Keratinocyte (primary cell): ENCODE results near the gene NOD1. TPM values are rescaled to one million over a fixed set of nuclear protein-coding genes. Genes with fewer than 3 reads are reported as not detected.

Experiments used
- DNase-seq: peaks from one replicate; pipeline ENCODE4 v3.0.0-alpha.2; 2011; ENCODE audit warnings: low read depth, missing footprints, low spot score
- FAIRE-seq: peaks from 2 replicates; lab custom pipeline; 2011; peaks lifted over from hg19 to GRCh38; lab: Jason Lieb, UNC
- H2AFZ ChIP-seq: 2 replicates; pipeline ENCODE4 v1.6.0; 2012; ENCODE audit warnings: low read length, control low read depth, inconsistent platforms; ENCODE audit not compliant: control insufficient read depth
- H3K27ac ChIP-seq: 2 replicates; pipeline ENCODE4 v1.5.1; 2011; ENCODE audit warnings: low read length; ENCODE audit not compliant: control insufficient read depth, insufficient read depth
- H3K27me3 ChIP-seq: 3 replicates; pipeline ENCODE4 v1.6.0; 2011; ENCODE audit warnings: low read length; ENCODE audit not compliant: control insufficient read depth, insufficient read depth; ENCODE audit errors: extremely low read depth
- H3K36me3 ChIP-seq, 2 experiments: 2 replicates in 1 of 2; 3 replicates in 1 of 2; pipeline ENCODE4 v1.5.1; 2011; ENCODE audit warnings: low read length in 2 of 2, mild to moderate bottlenecking in 1 of 2; ENCODE audit not compliant: control insufficient read depth in 2 of 2, insufficient read depth in 2 of 2; ENCODE audit errors: extremely low read depth in 1 of 2
- H3K4me1 ChIP-seq: 3 replicates; pipeline ENCODE4 v1.5.1; 2011; ENCODE audit warnings: low read length; ENCODE audit not compliant: control insufficient read depth, insufficient read depth; ENCODE audit errors: extremely low read depth
- H3K4me2 ChIP-seq: 3 replicates; pipeline ENCODE4 v1.6.0; 2011; ENCODE audit warnings: low read depth, low read length; ENCODE audit not compliant: control insufficient read depth, insufficient read depth; ENCODE audit errors: extremely low read depth
- H3K4me3 ChIP-seq, 3 experiments: fragments of 200-600 bp in 1 of 3; sonication (generic) in 1 of 3; 2 replicates in 2 of 3; 3 replicates in 1 of 3; pipeline ENCODE4 v1.5.1; 2011 to 2016; ENCODE audit warnings: low read length in 3 of 3, mild to moderate bottlenecking in 3 of 3, control low read depth in 2 of 3, inconsistent platforms in 1 of 3, low read depth in 1 of 3, mixed read lengths in 1 of 3, mixed run types in 1 of 3, moderate library complexity in 1 of 3; ENCODE audit not compliant: control insufficient read depth in 2 of 3, insufficient read depth in 2 of 3; ENCODE audit errors: extremely low read depth in 1 of 3
- H3K79me2 ChIP-seq: 2 replicates; pipeline ENCODE4 v1.6.0; 2012; ENCODE audit warnings: low read length; ENCODE audit not compliant: control insufficient read depth, insufficient read depth
- H3K9ac ChIP-seq: 3 replicates; pipeline ENCODE4 v1.6.0; 2011; ENCODE audit warnings: low read length; ENCODE audit not compliant: control insufficient read depth, insufficient read depth; ENCODE audit errors: extremely low read depth
- H3K9me1 ChIP-seq: 3 replicates; pipeline ENCODE4 v1.6.0; 2011; ENCODE audit warnings: low read length; ENCODE audit not compliant: control insufficient read depth, insufficient read depth; ENCODE audit errors: extremely low read depth
- H3K9me3 ChIP-seq: 2 replicates; pipeline ENCODE4 v1.5.1; 2012; ENCODE audit warnings: low read depth, low read length; ENCODE audit not compliant: control insufficient read depth
- H4K20me1 ChIP-seq: 3 replicates; pipeline ENCODE4 v1.6.0; 2011; ENCODE audit warnings: low read length; ENCODE audit not compliant: control insufficient read depth, insufficient read depth; ENCODE audit errors: extremely low read depth
- CTCF ChIP-seq, 3 experiments: IDR thresholded peaks in 1 of 3; conservative IDR thresholded peaks in 1 of 3; optimal IDR thresholded peaks in 1 of 3; 2 replicates in 2 of 3; 3 replicates in 1 of 3; pipeline versions ENCODE3 to v1.5.1; 2011; ENCODE audit warnings: low read length in 3 of 3, mild to moderate bottlenecking in 3 of 3, moderate library complexity in 2 of 3, control low read depth in 1 of 3, inconsistent platforms in 1 of 3; ENCODE audit not compliant: insufficient read depth in 2 of 3; ENCODE audit errors: extremely low read depth in 1 of 3
- EZH2 ChIP-seq: IDR thresholded peaks from one replicate; pipeline ENCODE4 v1.6.1; 2012; ENCODE audit warnings: inconsistent platforms, mild to moderate bottlenecking, low read length, moderate library complexity
- dilution Hi-C: fragments of 300-500 bp; cut with MboI; formaldehyde crosslinking; loops from one replicate; pipeline ENCODE4 v1.7.0; 2020; ENCODE audit warnings: low sequenced_read_pairs; ENCODE audit not compliant: extremely low pct_ligation_motif_present
- polyA plus RNA-seq, 5 experiments: library from polyadenylated mRNA; depleted of rRNA in 3 of 5; stranded (reverse) in 3 of 5; stranded (forward) in 1 of 5; unstranded in 1 of 5; fragments of >200 nt; gene quantifications; 1 replicate in 1 of 5; 2 replicates in 3 of 5; 3 replicates in 1 of 5; pipeline versions ENCODE4 v1.2.1 to v1.2.3, GENCODE V29; 2011 to 2012; ENCODE audit warnings: missing spikeins in 2 of 5, low read depth in 1 of 5, low replicate concordance in 1 of 5

NOD1 gene
- polyA plus RNA-seq, 1 donor (not counting 4 experiments of a cell fraction or from before 2014, with no cell fraction given): 4.3 TPM

GRCh38 chr7:30413864-30414263, 64.7 kb downstream of the NOD1 start:
- dilution Hi-C loops: no loop called here

GRCh38 chr7:30412782-30413504, 65.6 kb downstream of the NOD1 start:
- FAIRE-seq: peak; percentile 81

More at GRCh38 chr7:30413864-30414263, 64.7 kb downstream of the NOD1 start:
- Histone ChIP-seq H3K27me3 (no peaks in the 10 kb centered on the region), H3K36me3 (no peaks in the 10 kb centered on the region), H2AFZ (no peak overlapping the region), H3K4me3 (no peak overlapping the region), H3K79me2 (no peaks in the 10 kb centered on the region), H3K9me3 (no peaks in the 10 kb centered on the region), H3K4me2 (no peak overlapping the region), H3K4me1 (no peaks in the 10 kb centered on the region), H3K9me1 (no peaks in the 10 kb centered on the region), H3K9ac (no peak overlapping the region), H3K27ac (no peak overlapping the region), H4K20me1 (no peaks in the 10 kb centered on the region)
- no peak for TF ChIP-seq EZH2
- no peak for TF ChIP-seq CTCF (optimal IDR thresholded peaks at IDR 0.05 in 1 of 3, IDR thresholded peaks at IDR 0.05 in 1 of 3, conservative IDR thresholded peaks at IDR 0.05 in 1 of 3; ENCODE audit: extremely low read depth in 1 of 3, insufficient read depth in 2 of 3, low read length in 3 of 3)
- FAIRE-seq (no peak), DNase-seq (no peak)

More at GRCh38 chr7:30412782-30413504, 65.6 kb downstream of the NOD1 start:
- dilution Hi-C loops: no loop called here
- H3K4me3 ChIP-seq: no peak overlapping the region
- peak; percentile 42 for DNase-seq
- no peak overlapping the region for H3K4me2 ChIP-seq
- peaks cover 3% of the 10 kb centered on the region for H3K4me1 ChIP-seq
- no peaks in the 10 kb centered on the region for H3K27me3 ChIP-seq
- H3K9ac ChIP-seq: no peak overlapping the region
- no peak overlapping the region for H2AFZ ChIP-seq
- H4K20me1 ChIP-seq: no peaks in the 10 kb centered on the region
- no peaks in the 10 kb centered on the region for H3K9me1 ChIP-seq
- H3K27ac ChIP-seq: no peak overlapping the region
- no peaks in the 10 kb centered on the region for H3K9me3 ChIP-seq
- peak; percentile 24 to 75 (median 73) for TF ChIP-seq CTCF (optimal IDR thresholded peaks at IDR 0.05 in 1 of 3, IDR thresholded peaks at IDR 0.05 in 1 of 3, conservative IDR thresholded peaks at IDR 0.05 in 1 of 3; ENCODE audit: extremely low read depth in 1 of 3, insufficient read depth in 2 of 3, low read length in 3 of 3)
- TF ChIP-seq EZH2: no peak
- no peaks in the 10 kb centered on the region for H3K36me3 ChIP-seq
- no peaks in the 10 kb centered on the region for H3K79me2 ChIP-seq
